Smooth muscle cell (in vitro differentiated cells): ENCODE measurements around the gene BEST4. TPM values are rescaled to one million over a fixed set of nuclear protein-coding genes. Genes with fewer than 3 reads are reported as not detected.

Source experiments
- DNase-seq: peaks from one replicate; lab custom pipeline; 2025; ENCODE audit not compliant: unreplicated experiment; lab: John Stamatoyannopoulos, UW
- H2AFZ ChIP-seq: fragments of 200-600 bp; sonication (generic); 2 replicates; pipeline ENCODE4 v1.6.0; 2016; ENCODE audit warnings: antibody characterized with exemption, low read depth, mild to moderate bottlenecking
- H3F3A ChIP-seq: fragments of 200-600 bp; sonication (generic); 2 replicates; pipeline ENCODE4 v1.6.0; 2017; ENCODE audit warnings: antibody characterized with exemption, low read depth
- H3K27ac ChIP-seq: fragments of 200-600 bp; sonication (generic); 2 replicates; pipeline ENCODE4 v1.5.1; 2016; ENCODE audit warnings: low read depth, mild to moderate bottlenecking
- H3K27me3 ChIP-seq: fragments of 200-600 bp; sonication (generic); 2 replicates; pipeline ENCODE4 v1.6.1; 2016; ENCODE audit warnings: low read depth, mild to moderate bottlenecking
- H3K36me3 ChIP-seq: fragments of 200-600 bp; sonication (generic); 2 replicates; pipeline ENCODE4 v1.5.1; 2016; ENCODE audit warnings: low read depth
- H3K4me1 ChIP-seq: fragments of 200-600 bp; sonication (generic); 2 replicates; pipeline ENCODE4 v1.5.1; 2016; ENCODE audit warnings: low read depth
- H3K4me2 ChIP-seq: fragments of 200-600 bp; sonication (generic); 2 replicates; pipeline ENCODE4 v1.6.0; 2016; ENCODE audit warnings: mild to moderate bottlenecking
- H3K4me3 ChIP-seq: fragments of 200-600 bp; sonication (generic); 2 replicates; pipeline ENCODE4 v1.5.1; 2016; ENCODE audit warnings: mild to moderate bottlenecking
- H3K79me2 ChIP-seq: fragments of 200-600 bp; sonication (generic); 2 replicates; pipeline ENCODE4 v1.6.0; 2016; ENCODE audit warnings: low read depth, mild to moderate bottlenecking
- H3K9ac ChIP-seq: fragments of 200-600 bp; sonication (generic); 2 replicates; pipeline ENCODE4 v1.6.0; 2016; ENCODE audit warnings: low read depth
- H3K9me3 ChIP-seq: fragments of 200-600 bp; sonication (generic); replicated peaks from 2 replicates; pipeline ENCODE4 v1.5.1; 2016; ENCODE audit warnings: low read depth
- H4K20me1 ChIP-seq: fragments of 200-600 bp; sonication (generic); 2 replicates; pipeline ENCODE4 v1.6.0; 2016; ENCODE audit warnings: low read depth
- WGBS: methylation state at CpG from one replicate; pipeline ENCODE4 v1.1.7; 2016; ENCODE audit warnings: low lambda C conversion rate; 5-methylcytosine and 5-hydroxymethylcytosine counted together
- polyA plus RNA-seq: library from polyadenylated mRNA; unstranded; fragments of >200 nt; fragmentation: Nextera tagmentation; extraction: Ambion mirVana; gene quantifications from 2 replicates; pipeline ENCODE4 v1.2.1, GENCODE V29; 2016
- total RNA-seq: library from RNA; depleted of rRNA; stranded (reverse); fragments of >200 nt; gene quantifications from 2 replicates; pipeline ENCODE4 v1.2.3, GENCODE V29; 2014
- TF ChIP-seq, protein P1 (sequence below): fragments of 200-600 bp; sonication (generic); IDR thresholded peaks from 2 replicates; pipeline ENCODE4 v1.5.1; 2017; ENCODE audit warnings: borderline replicate concordance, mild to moderate bottlenecking, antibody characterized with exemption; ENCODE audit not compliant: insufficient read depth, poor library complexity, severe bottlenecking

The BEST4 gene
- total and polyA plus RNA-seq, 2 experiments from 2014 or later = 0.54 to 0.78 TPM

- WGBS = 86% methylated on average over 7 of the region's 7 CpGs
- TF ChIP-seq, protein P1, sequence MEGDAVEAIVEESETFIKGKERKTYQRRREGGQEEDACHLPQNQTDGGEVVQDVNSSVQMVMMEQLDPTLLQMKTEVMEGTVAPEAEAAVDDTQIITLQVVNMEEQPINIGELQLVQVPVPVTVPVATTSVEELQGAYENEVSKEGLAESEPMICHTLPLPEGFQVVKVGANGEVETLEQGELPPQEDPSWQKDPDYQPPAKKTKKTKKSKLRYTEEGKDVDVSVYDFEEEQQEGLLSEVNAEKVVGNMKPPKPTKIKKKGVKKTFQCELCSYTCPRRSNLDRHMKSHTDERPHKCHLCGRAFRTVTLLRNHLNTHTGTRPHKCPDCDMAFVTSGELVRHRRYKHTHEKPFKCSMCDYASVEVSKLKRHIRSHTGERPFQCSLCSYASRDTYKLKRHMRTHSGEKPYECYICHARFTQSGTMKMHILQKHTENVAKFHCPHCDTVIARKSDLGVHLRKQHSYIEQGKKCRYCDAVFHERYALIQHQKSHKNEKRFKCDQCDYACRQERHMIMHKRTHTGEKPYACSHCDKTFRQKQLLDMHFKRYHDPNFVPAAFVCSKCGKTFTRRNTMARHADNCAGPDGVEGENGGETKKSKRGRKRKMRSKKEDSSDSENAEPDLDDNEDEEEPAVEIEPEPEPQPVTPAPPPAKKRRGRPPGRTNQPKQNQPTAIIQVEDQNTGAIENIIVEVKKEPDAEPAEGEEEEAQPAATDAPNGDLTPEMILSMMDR = no peak
These were observed 3.2 kb upstream of the BEST4 start for GRCh38 chr1:44790968-44791801.

DNA sequence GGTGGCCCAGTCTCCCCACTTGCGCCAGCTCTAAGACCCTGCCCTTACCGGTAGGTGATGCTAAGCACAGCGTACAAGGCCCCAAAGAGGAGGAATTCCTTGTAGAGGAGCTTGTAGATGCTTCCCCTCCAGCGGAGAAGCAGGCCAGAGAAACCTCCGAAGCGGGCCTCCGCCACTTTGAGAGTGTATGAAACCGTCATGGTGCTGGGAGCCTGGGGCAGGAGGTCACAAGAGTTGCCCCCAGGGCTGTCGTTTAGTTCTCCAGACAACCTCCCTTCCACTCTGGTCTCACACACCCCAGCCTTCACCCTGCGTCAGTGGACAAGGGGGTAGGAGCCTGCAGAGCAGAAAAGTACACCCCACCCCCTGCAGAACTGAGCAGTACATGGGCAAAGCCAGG lies 464 bp downstream of the BEST4 start:
- Histone ChIP-seq H3K27ac (no peak overlapping the region), H3K9ac (no peak overlapping the region), H3K9me3 (no peaks in the 10 kb centered on the region), H3K4me2 (no peak overlapping the region), H3K36me3 (no peaks in the 10 kb centered on the region), H3K4me1 (peaks cover 12% of the 10 kb centered on the region), H3K27me3 (no peaks in the 10 kb centered on the region), H3K79me2 (no peaks in the 10 kb centered on the region), H3K4me3 (no peak overlapping the region), H2AFZ (no peak overlapping the region), H3F3A (peaks cover 10% of the 10 kb centered on the region), H4K20me1 (no peaks in the 10 kb centered on the region)
- TF ChIP-seq, protein P1 = no peak
- no peak for DNase-seq
- 90% methylated on average over 10 of the region's 10 CpGs for WGBS

More at GRCh38 chr1:44790968-44791801, 3.2 kb upstream of the BEST4 start:
- Histone ChIP-seq H3F3A (no peaks in the 10 kb centered on the region), H3K27me3 (no peaks in the 10 kb centered on the region), H3K4me2 (no peak overlapping the region), H2AFZ (no peak overlapping the region), H3K9me3 (no peaks in the 10 kb centered on the region), H3K27ac (no peak overlapping the region), H3K79me2 (no peaks in the 10 kb centered on the region), H3K4me1 (peaks cover under 1% of the 10 kb centered on the region), H3K4me3 (no peak overlapping the region), H3K9ac (no peak overlapping the region), H4K20me1 (no peaks in the 10 kb centered on the region), H3K36me3 (no peaks in the 10 kb centered on the region)
- DNase-seq = no peak

DNA sequence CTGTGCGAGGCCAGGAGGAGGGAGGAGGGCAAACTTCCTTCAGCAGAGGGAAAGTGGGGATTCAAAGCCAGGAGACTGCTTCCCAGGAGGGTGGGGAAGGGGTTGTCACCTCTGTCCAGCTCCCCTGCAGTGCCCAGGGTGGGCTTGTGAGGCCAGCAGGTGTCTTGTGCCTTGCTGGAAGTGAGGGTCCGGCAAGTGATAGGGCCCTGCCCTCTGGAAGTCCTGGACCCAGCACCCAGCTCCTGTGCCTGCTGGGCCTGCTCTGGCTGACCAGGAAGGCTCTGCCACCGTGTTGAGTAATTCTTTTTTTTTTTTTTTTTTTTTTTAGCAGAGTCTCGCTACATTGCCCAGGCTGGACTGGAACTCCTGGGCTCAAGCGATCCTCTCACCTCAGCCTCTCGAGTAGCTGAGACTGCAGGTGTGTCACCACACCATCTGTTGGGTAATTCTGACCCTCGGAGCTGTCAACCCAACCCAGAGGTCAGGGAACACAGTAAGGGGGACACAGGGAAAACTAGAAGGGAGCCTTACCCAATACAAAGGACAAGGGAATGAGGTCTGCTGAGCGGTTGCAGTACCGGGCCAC lies 1.0 kb downstream of the BEST4 start:
- no peak for DNase-seq
- Histone ChIP-seq H4K20me1 (no peaks in the 10 kb centered on the region), H3K27ac (no peak overlapping the region), H3K9ac (no peak overlapping the region), H3K27me3 (no peaks in the 10 kb centered on the region), H3K79me2 (no peaks in the 10 kb centered on the region), H3K9me3 (no peaks in the 10 kb centered on the region), H2AFZ (no peak overlapping the region), H3F3A (peaks cover 10% of the 10 kb centered on the region), H3K36me3 (no peaks in the 10 kb centered on the region), H3K4me2 (no peak overlapping the region), H3K4me3 (no peak overlapping the region), H3K4me1 (peaks cover 12% of the 10 kb centered on the region)
- 89% methylated on average over 9 of the region's 9 CpGs for WGBS
- TF ChIP-seq, protein P1 = no peak
